Mesendoderm (in vitro differentiated cells): ENCODE measurements around the gene MYL4.

Source experiments
- DNase-seq: peaks from one replicate; pipeline ENCODE4 v3.0.0; 2013
- H2AK5ac ChIP-seq: 2 replicates; pipeline ENCODE4 v1.6.1; 2013; ENCODE audit warnings: low read length, inconsistent platforms
- H2BK120ac ChIP-seq: 2 replicates; pipeline ENCODE4 v1.6.1; 2013; ENCODE audit warnings: low read depth, mild to moderate bottlenecking, low read length, moderate library complexity, mixed read lengths
- H2BK15ac ChIP-seq: replicated peaks from 2 replicates; pipeline ENCODE4 v1.6.1; 2013; ENCODE audit warnings: low read depth, mild to moderate bottlenecking, moderate library complexity
- H2BK5ac ChIP-seq: 2 replicates; pipeline ENCODE4 v1.6.1; 2013; ENCODE audit warnings: low read length, inconsistent platforms
- H3K18ac ChIP-seq: 2 replicates; pipeline ENCODE4 v1.6.1; 2013; ENCODE audit warnings: mild to moderate bottlenecking, low read length, mixed read lengths
- H3K23ac ChIP-seq: one replicate; pipeline ENCODE4 v1.6.1; 2013; ENCODE audit warnings: low read length
- H3K27ac ChIP-seq: 2 replicates; pipeline ENCODE4 v1.5.1; 2013; ENCODE audit warnings: low read depth, mild to moderate bottlenecking, inconsistent platforms, low read length, moderate library complexity
- H3K27me3 ChIP-seq: 2 replicates; pipeline ENCODE4 v1.6.1; 2013; ENCODE audit warnings: low read length, control low read depth, mild to moderate bottlenecking, inconsistent platforms; ENCODE audit not compliant: insufficient read depth, poor library complexity
- H3K36me3 ChIP-seq: 2 replicates; pipeline ENCODE4 v1.6.1; 2013; ENCODE audit warnings: low read length, inconsistent platforms; ENCODE audit not compliant: control insufficient read depth, insufficient read depth
- H3K4ac ChIP-seq: one replicate; pipeline ENCODE4 v1.6.1; 2013; ENCODE audit warnings: low read depth, mild to moderate bottlenecking, low read length, moderate library complexity
- H3K4me1 ChIP-seq: 2 replicates; pipeline ENCODE4 v1.6.1; 2013; ENCODE audit warnings: low read depth, low read length, inconsistent platforms; ENCODE audit not compliant: control insufficient read depth
- H3K4me2 ChIP-seq: 2 replicates; pipeline ENCODE4 v1.6.1; 2013; ENCODE audit warnings: low read length
- H3K4me3 ChIP-seq: 2 replicates; pipeline ENCODE4 v1.5.1; 2013; ENCODE audit warnings: mild to moderate bottlenecking, low read length
- H3K56ac ChIP-seq: one replicate; pipeline ENCODE4 v1.6.1; 2013; ENCODE audit warnings: low read length
- H3K79me1 ChIP-seq: 2 replicates; pipeline ENCODE4 v1.6.1; 2013; ENCODE audit warnings: low read length, inconsistent platforms
- H3K79me2 ChIP-seq: 2 replicates; pipeline ENCODE4 v1.6.1; 2013; ENCODE audit warnings: mild to moderate bottlenecking, low read length; ENCODE audit not compliant: control insufficient read depth, insufficient read depth
- H3K9ac ChIP-seq: 2 replicates; pipeline ENCODE4 v1.6.1; 2013; ENCODE audit warnings: low read length, inconsistent platforms
- H4K5ac ChIP-seq: one replicate; pipeline ENCODE4 v1.6.1; 2013; ENCODE audit warnings: low read length
- H4K8ac ChIP-seq: one replicate; pipeline ENCODE4 v1.6.1; 2013; ENCODE audit warnings: low read depth, mild to moderate bottlenecking, control low read depth, low read length, moderate library complexity
- WGBS: extraction: QIAGEN DNeasy Blood & Tissue Kit; methylation state at CpG from one replicate; pipeline ENCODE4 v1.1.7; 2013; ENCODE audit warnings: low lambda C conversion rate, missing lambda C conversion rate; ENCODE audit not compliant: insufficient coverage; ENCODE audit errors: extremely low coverage; 5-methylcytosine and 5-hydroxymethylcytosine counted together

Gene MYL4

GRCh38 chr17:47252766-47253512 is 43.8 kb downstream of the MYL4 start:
- Histone ChIP-seq H3K27me3 (peaks cover 4% of the 10 kb centered on the region), H2BK15ac (no peak overlapping the region), H3K18ac (peak overlapping the region; percentile 43), H2BK5ac (peak overlapping the region; percentile 63), H3K4me1 (peaks cover 11% of the 10 kb centered on the region), H3K36me3 (no peaks in the 10 kb centered on the region), H3K56ac (peak overlapping the region; percentile 60), H3K4me2 (peak overlapping the region; percentile 85), H3K27ac (peak overlapping the region; percentile 10), H4K8ac (no peak overlapping the region), H4K5ac (no peak overlapping the region), H3K23ac (no peak overlapping the region), H3K79me1 (no peaks in the 10 kb centered on the region), H2BK120ac (no peak overlapping the region), H3K4ac (no peak overlapping the region), H3K4me3 (no peak overlapping the region), H3K9ac (no peak overlapping the region), H3K79me2 (no peaks in the 10 kb centered on the region), H2AK5ac (peak overlapping the region; percentile 90)
- WGBS, result no CpG with 5 or more reads among the region's 10 CpGs
- DNase-seq, result no peak

- Histone ChIP-seq H3K79me1 (no peaks in the 10 kb centered on the region), H3K27me3 (peaks cover 4% of the 10 kb centered on the region), H3K9ac (peak within 1 kb of the TSS; percentile 61), H2AK5ac (peak within 1 kb of the TSS; percentile 90), H3K23ac (no peak within 1 kb of the TSS), H3K4ac (no peak within 1 kb of the TSS), H3K18ac (peak within 1 kb of the TSS; percentile 43), H3K79me2 (no peaks in the 10 kb centered on the region), H4K8ac (no peak within 1 kb of the TSS), H2BK15ac (no peak within 1 kb of the TSS), H2BK120ac (no peak within 1 kb of the TSS), H4K5ac (no peak within 1 kb of the TSS), H3K4me2 (peak within 1 kb of the TSS; percentile 85), H3K36me3 (no peaks in the 10 kb centered on the region), H3K4me1 (peaks cover 11% of the 10 kb centered on the region), H3K27ac (peak within 1 kb of the TSS; percentile 10), H3K56ac (peak within 1 kb of the TSS; percentile 81), H2BK5ac (peak within 1 kb of the TSS; percentile 63), H3K4me3 (peak within 1 kb of the TSS; percentile 48)
- WGBS, result no CpG with 5 or more reads among the region's 112 CpGs
- DNase-seq, result peak; percentile 82
These were observed 44.6 kb downstream of the MYL4 start, which contains the start of gene ITGB3 for GRCh38 chr17:47253541-47254402. ITGB3 (plus strand) TSS chr17:47253827; CDS start chr17:47253862, 35 bp downstream.

- H2BK15ac ChIP-seq, result no peak overlapping the region
- H3K79me1 ChIP-seq, result no peaks in the 10 kb centered on the region
- no peaks in the 10 kb centered on the region for H3K79me2 ChIP-seq
- H3K36me3 ChIP-seq, result no peaks in the 10 kb centered on the region
- no peak overlapping the region for H3K27ac ChIP-seq
- H2AK5ac ChIP-seq, result no peak overlapping the region
- no CpG with 5 or more reads among the region's 15 CpGs for WGBS
- H2BK120ac ChIP-seq, result no peak overlapping the region
- H3K4me1 ChIP-seq, result peaks cover 11% of the 10 kb centered on the region
- no peak for DNase-seq
- no peak overlapping the region for H2BK5ac ChIP-seq
- H4K8ac ChIP-seq, result no peak overlapping the region
- no peak overlapping the region for H3K18ac ChIP-seq
- peak overlapping the region; percentile 61 for H3K9ac ChIP-seq
- no peak overlapping the region for H3K23ac ChIP-seq
- peak overlapping the region; percentile 81 for H3K56ac ChIP-seq
- H3K27me3 ChIP-seq, result peaks cover 4% of the 10 kb centered on the region
- peak overlapping the region; percentile 48 for H3K4me3 ChIP-seq
- H3K4me2 ChIP-seq, result peak overlapping the region; percentile 85
- H3K4ac ChIP-seq, result no peak overlapping the region
- no peak overlapping the region for H4K5ac ChIP-seq
These were observed 45.3 kb downstream of the MYL4 start for GRCh38 chr17:47254403-47254943.

GRCh38 chr17:47257651-47258339 is 48.6 kb downstream of the MYL4 start:
- no peak overlapping the region for H3K23ac ChIP-seq
- no peak overlapping the region for H3K27ac ChIP-seq
- DNase-seq, result no peak
- H3K4me3 ChIP-seq, result no peak overlapping the region
- H3K4me1 ChIP-seq, result peaks cover under 1% of the 10 kb centered on the region
- H2BK15ac ChIP-seq, result no peak overlapping the region
- no peak overlapping the region for H3K56ac ChIP-seq
- no peak overlapping the region for H2BK5ac ChIP-seq
- H3K4ac ChIP-seq, result no peak overlapping the region
- no CpG with 5 or more reads among the region's 9 CpGs for WGBS
- no peak overlapping the region for H2BK120ac ChIP-seq
- H3K79me2 ChIP-seq, result no peaks in the 10 kb centered on the region
- no peak overlapping the region for H3K9ac ChIP-seq
- H4K8ac ChIP-seq, result no peak overlapping the region
- no peak overlapping the region for H2AK5ac ChIP-seq
- H4K5ac ChIP-seq, result no peak overlapping the region
- no peaks in the 10 kb centered on the region for H3K79me1 ChIP-seq
- H3K4me2 ChIP-seq, result no peak overlapping the region
- H3K36me3 ChIP-seq, result no peaks in the 10 kb centered on the region
- peaks cover 4% of the 10 kb centered on the region for H3K27me3 ChIP-seq
- H3K18ac ChIP-seq, result no peak overlapping the region

GRCh38 chr17:47262586-47262985 is 53.4 kb downstream of the MYL4 start:
- Histone ChIP-seq H3K27me3 (no peaks in the 10 kb centered on the region), H3K56ac (no peak overlapping the region), H2BK5ac (no peak overlapping the region), H3K4me2 (no peak overlapping the region), H3K18ac (no peak overlapping the region), H4K5ac (no peak overlapping the region), H2BK120ac (no peak overlapping the region), H3K79me1 (no peaks in the 10 kb centered on the region), H2AK5ac (no peak overlapping the region), H3K23ac (no peak overlapping the region), H3K4ac (no peak overlapping the region), H3K9ac (no peak overlapping the region), H3K4me1 (no peaks in the 10 kb centered on the region), H3K36me3 (no peaks in the 10 kb centered on the region), H3K79me2 (no peaks in the 10 kb centered on the region), H3K4me3 (no peak overlapping the region), H3K27ac (no peak overlapping the region), H2BK15ac (no peak overlapping the region), H4K8ac (no peak overlapping the region)
- no CpG with 5 or more reads among the region's 7 CpGs for WGBS
- DNase-seq, result no peak
